ENCODE measurements around the gene PSORS1C2.

Gene PSORS1C2

DNA sequence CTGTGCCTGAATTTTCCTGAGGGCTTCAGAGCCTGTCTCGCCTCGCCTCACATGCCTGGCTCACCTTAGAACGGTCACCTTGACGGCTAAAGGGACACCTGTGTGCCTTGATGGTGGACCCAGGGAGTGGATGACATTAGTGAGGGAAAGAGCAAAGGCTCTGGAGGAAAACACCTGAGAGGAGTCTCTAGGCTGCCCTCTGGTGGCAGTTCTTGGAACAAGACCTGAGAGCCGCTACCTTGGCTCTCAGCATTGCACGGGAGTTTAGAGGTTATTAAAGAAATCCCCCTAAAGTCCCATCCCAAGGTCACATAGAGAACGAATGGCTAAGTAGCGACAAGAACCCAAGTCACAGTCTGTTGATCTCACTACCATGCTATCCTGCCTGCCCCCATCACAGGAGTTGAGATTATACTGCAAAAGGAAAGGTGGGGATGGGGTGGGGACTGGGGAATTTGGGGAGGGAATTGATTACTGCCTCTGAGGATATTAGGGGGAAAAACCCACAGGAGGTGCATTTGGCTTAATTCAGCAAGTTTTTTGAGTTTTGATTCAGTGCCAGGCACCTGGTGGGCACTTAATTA, 10.7 kb downstream of the PSORS1C2 start:
- H3K4me3 ChIP-seq (ENCODE audit: control insufficient read depth, low read depth, low read length): no peak overlapping the region
- TF ChIP-seq, protein P1, sequence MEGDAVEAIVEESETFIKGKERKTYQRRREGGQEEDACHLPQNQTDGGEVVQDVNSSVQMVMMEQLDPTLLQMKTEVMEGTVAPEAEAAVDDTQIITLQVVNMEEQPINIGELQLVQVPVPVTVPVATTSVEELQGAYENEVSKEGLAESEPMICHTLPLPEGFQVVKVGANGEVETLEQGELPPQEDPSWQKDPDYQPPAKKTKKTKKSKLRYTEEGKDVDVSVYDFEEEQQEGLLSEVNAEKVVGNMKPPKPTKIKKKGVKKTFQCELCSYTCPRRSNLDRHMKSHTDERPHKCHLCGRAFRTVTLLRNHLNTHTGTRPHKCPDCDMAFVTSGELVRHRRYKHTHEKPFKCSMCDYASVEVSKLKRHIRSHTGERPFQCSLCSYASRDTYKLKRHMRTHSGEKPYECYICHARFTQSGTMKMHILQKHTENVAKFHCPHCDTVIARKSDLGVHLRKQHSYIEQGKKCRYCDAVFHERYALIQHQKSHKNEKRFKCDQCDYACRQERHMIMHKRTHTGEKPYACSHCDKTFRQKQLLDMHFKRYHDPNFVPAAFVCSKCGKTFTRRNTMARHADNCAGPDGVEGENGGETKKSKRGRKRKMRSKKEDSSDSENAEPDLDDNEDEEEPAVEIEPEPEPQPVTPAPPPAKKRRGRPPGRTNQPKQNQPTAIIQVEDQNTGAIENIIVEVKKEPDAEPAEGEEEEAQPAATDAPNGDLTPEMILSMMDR (conservative IDR thresholded peaks at IDR 0.05; ENCODE audit: control insufficient read depth, insufficient read depth, low read depth, low read length): peak; percentile 87
- peak; percentile 40 for DNase-seq (ENCODE audit: low read depth)

DNA sequence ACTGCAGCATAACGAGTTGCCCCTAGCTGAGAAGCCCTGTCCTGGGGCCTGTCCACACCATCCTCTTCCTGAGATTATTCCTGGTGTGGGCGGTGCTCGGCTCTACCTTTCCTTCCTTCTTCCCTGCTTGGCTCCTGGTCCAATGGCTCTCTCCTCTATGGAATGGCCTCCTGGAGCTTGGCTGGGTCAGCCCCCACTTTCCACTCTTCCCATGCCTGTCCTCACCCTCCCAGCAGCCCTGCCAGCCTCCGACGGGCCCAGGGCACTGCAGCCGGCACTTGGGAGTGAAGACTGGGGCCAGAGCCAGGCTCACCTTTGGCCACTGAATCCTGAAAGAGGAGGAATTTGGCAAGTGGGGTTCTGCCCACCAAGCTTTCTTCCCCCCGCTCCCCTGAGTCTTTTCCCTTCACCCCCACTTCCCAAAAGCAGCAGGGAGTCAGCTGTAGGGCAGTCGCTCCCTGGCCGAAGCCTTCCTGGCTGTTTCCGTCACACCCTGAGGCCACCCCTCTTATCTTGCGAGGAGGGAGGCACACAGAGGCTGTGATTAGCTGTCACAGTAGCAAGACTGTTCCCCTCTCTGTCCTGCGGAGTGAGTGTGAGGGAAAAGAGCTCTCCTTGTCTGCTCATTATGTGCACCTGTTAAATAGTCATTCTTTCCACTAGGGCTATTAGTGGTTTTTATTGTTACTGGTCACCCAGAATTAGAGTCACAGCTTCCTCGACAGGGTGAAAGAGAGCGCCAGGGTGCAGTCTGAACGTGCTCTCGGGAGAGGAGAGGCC, 12.3 kb downstream of the PSORS1C2 start:
- H3K4me3 ChIP-seq (ENCODE audit: control insufficient read depth, low read depth, low read length): no peak overlapping the region
- TF ChIP-seq, protein P1 (conservative IDR thresholded peaks at IDR 0.05; ENCODE audit: control insufficient read depth, insufficient read depth, low read depth, low read length): no peak
- no peak for DNase-seq (ENCODE audit: low read depth)

DNA sequence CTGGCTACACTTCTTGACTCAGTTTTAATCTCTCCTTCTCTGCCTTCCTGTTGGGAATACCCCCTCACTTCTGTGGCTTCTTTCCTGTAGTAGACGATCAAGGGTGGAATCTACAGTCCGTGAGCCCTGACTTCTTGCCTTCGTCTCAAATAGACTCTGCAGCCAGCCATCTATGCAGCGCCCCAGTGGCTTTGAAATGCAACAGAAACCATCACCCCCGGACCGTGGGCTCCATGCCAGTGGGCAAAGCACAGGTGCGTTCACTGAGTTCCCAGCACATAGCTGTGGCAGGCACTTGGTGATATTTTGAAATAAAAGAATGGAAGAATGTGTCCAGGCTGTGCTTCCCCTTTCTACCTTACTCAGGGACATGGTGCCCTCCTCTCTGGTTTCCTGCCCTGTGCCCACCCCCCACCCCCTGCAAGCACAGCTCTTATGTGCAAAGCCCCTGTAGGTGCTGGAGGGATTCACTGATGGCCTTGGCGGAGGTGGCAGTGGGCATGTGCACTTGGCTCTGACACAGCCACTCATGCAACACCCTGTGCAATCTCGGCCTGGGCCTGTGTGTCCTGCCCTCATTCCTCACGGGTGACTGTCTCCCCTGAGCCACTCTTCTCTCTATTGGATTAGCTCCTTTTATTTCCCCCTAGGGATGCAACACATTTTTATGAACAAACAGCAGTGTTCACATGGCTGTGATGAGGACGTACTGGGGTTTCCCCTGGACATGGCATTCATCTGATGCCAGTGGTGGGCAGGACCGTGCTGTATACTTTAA, 13.1 kb downstream of the PSORS1C2 start:
- no peak overlapping the region for H3K4me3 ChIP-seq (ENCODE audit: control insufficient read depth, low read depth, low read length)
- peak; percentile 58 for DNase-seq (ENCODE audit: low read depth)
- TF ChIP-seq, protein P1 (conservative IDR thresholded peaks at IDR 0.05; ENCODE audit: control insufficient read depth, insufficient read depth, low read depth, low read length): no peak

DNA sequence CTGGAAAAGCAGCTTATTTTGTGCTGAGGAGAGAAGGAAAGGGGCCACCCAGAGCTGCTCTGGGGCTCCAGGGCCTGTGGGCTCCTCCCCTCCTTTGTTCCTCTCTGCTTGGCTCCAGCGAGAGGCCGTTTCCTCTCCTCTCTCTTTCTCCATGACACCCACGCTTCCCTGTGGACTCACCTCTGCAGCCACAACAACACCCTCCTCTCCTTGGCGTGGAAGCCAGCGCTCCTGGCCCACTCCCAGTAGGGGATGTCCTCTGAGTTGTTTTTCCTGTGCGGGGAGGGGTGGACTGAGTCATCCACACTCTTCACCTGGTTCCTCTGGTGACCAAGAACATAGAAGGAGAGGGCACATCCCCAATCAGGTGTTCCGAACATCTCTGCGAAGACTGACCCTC, 13.7 kb downstream of the PSORS1C2 start:
- H3K4me3 ChIP-seq (ENCODE audit: control insufficient read depth, low read depth, low read length): no peak overlapping the region
- peak; percentile 57 for DNase-seq (ENCODE audit: low read depth)
- TF ChIP-seq, protein P1 (conservative IDR thresholded peaks at IDR 0.05; ENCODE audit: control insufficient read depth, insufficient read depth, low read depth, low read length): no peak

DNA sequence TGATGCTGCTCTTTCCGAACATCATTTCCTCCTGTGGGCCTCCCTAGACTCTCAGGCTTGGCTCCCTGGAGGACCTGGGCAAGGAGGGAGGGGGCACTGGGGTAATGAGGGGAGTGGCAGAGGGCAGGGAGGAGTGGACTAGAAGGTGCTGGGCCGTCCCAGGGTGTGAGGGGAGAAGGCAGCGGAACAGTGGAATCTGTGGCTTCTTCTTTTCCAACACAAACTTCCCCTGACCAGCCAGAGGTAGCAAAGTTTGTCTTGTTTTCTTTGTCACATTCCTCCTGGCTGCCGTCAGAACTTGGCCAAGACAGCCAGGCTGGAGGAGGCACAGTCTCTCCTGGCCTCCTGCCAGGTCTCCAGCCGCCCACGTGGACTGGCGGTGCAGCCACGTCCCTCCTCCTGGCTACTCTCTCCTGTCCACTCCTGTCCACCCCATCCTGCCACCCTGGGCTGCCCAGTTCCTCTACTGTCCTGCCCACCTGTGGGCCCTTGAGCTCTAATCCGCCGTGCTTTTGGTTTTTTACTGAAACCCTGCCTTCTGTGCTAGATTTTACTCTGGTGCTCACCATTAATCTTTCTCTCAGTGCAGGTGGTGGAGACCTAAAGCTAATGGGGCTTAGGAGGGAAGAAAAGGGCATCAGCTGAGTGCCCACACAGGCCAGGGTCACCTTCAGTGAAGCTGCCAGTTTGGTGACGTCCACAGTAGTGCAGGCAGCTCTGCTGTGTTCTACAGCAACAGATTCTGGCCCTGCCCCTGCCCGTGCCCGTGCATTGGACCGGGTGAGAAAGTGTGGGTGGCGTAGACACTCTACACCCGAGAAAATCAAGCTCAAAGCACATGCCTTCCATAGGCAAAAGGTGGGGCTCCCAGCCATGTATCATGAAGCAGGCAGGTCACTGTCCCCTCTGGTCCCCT, 15.8 kb downstream of the PSORS1C2 start:
- DNase-seq (ENCODE audit: low read depth): peak; percentile 53
- H3K4me3 ChIP-seq (ENCODE audit: control insufficient read depth, low read depth, low read length): no peak overlapping the region
- TF ChIP-seq, protein P1 (conservative IDR thresholded peaks at IDR 0.05; ENCODE audit: control insufficient read depth, insufficient read depth, low read depth, low read length): no peak

All from fibroblast of mammary gland (primary cell).